ENCODE measurements around the gene ANXA2.

Gene ANXA2

GRCh38 chr15:60385620-60386552 is 11.9 kb downstream of the ANXA2 start:
- intact Hi-C loops (cut with DNase I; ENCODE audit: low total_unique reads) = no loop called here
- Histone ChIP-seq H3K4me3 (no peak overlapping the region), H3K9me3 (no peaks in the 10 kb centered on the region), H3K36me3 (peaks cover 9 to 27% (median 13%) of the 10 kb centered on the region in 3 donors), H3K27ac (peak overlapping the region; percentile 10 to 15), H3K27me3 (no peaks in the 10 kb centered on the region), H3K4me1 (peaks cover 0 to 99% (median 68%) of the 10 kb centered on the region in 4 donors)
- DNase-seq = no peak
- no peak for TF ChIP-seq CTCF (IDR thresholded peaks at IDR 0.05)

GRCh38 chr15:60384526-60385126 is 13.2 kb downstream of the ANXA2 start:
- H3K4me1 ChIP-seq = peaks cover 0 to 99% (median 65%) of the 10 kb centered on the region in 4 donors
- peaks cover 15 to 27% (median 17%) of the 10 kb centered on the region in 3 donors for H3K36me3 ChIP-seq
- no peak for DNase-seq
- no peaks in the 10 kb centered on the region for H3K9me3 ChIP-seq
- H3K27me3 ChIP-seq = no peaks in the 10 kb centered on the region
- TF ChIP-seq CTCF (IDR thresholded peaks at IDR 0.05) = no peak
- intact Hi-C loops (cut with DNase I; ENCODE audit: low total_unique reads) = no loop called here
- no peak overlapping the region for H3K4me3 ChIP-seq
- H3K27ac ChIP-seq = peak overlapping the region; percentile 10 to 20

- no peaks in the 10 kb centered on the region for H3K9me3 ChIP-seq
- DNase-seq = no peak
- peaks cover 0 to 99% (median 64%) of the 10 kb centered on the region in 4 donors for H3K4me1 ChIP-seq
- no peak overlapping the region for H3K4me3 ChIP-seq
- no peaks in the 10 kb centered on the region for H3K27me3 ChIP-seq
- intact Hi-C loops (cut with DNase I; ENCODE audit: low total_unique reads) = no loop called here
- H3K27ac ChIP-seq = peak overlapping the region; percentile 10 to 20
- no peak for TF ChIP-seq CTCF (IDR thresholded peaks at IDR 0.05)
- peaks cover 15 to 27% (median 17%) of the 10 kb centered on the region in 3 donors for H3K36me3 ChIP-seq
These were observed 13.7 kb downstream of the ANXA2 start for GRCh38 chr15:60384053-60384452.

- peak overlapping the region; percentile 20 to 39 for H3K27ac ChIP-seq
- no peak for DNase-seq
- no peaks in the 10 kb centered on the region for H3K27me3 ChIP-seq
- H3K4me1 ChIP-seq = peaks cover 0 to 99% (median 62%) of the 10 kb centered on the region in 4 donors
- intact Hi-C loops (cut with DNase I; ENCODE audit: low total_unique reads) = no loop called here
- H3K4me3 ChIP-seq = no peak overlapping the region
- TF ChIP-seq CTCF (IDR thresholded peaks at IDR 0.05) = no peak
- no peaks in the 10 kb centered on the region for H3K9me3 ChIP-seq
- H3K36me3 ChIP-seq = peaks cover 15 to 28% (median 18%) of the 10 kb centered on the region in 3 donors
These were observed 14.8 kb downstream of the ANXA2 start for GRCh38 chr15:60382773-60383674.

- no peaks in the 10 kb centered on the region for H3K27me3 ChIP-seq
- peaks cover 0 to 99% (median 66%) of the 10 kb centered on the region in 4 donors for H3K4me1 ChIP-seq
- no peaks in the 10 kb centered on the region for H3K9me3 ChIP-seq
- no peak overlapping the region for H3K4me3 ChIP-seq
- no peak for DNase-seq
- no peak for TF ChIP-seq CTCF (IDR thresholded peaks at IDR 0.05)
- H3K27ac ChIP-seq = peak overlapping the region; percentile 20 to 28
- intact Hi-C loops (cut with DNase I; ENCODE audit: low total_unique reads) = no loop called here
- peaks cover 21 to 39% (median 30%) of the 10 kb centered on the region in 3 donors for H3K36me3 ChIP-seq
These were observed 16.5 kb downstream of the ANXA2 start for GRCh38 chr15:60381148-60381788.
